ENCODE results near the gene GAN. TPM values are rescaled to one million over a fixed set of nuclear protein-coding genes. Genes with fewer than 3 reads are reported as not detected.

GAN gene
- total and polyA plus RNA-seq, 2 donors (not counting 1 experiment from before 2014, with no cell fraction given), result 0.79 to 6.9 TPM

- Histone ChIP-seq H3K9ac (ENCODE audit: low read length) (no peak overlapping the region), H3K4me3 (ENCODE audit: control extremely low read depth in 1 of 5, extremely low read depth in 1 of 5, insufficient read depth in 1 of 5, low read depth in 2 of 5, low read length in 4 of 5) (no peak overlapping the region), H3K27ac (ENCODE audit: low read length in 2 of 2) (no peak overlapping the region), H3K27me3 (replicated peaks in 1 of 4; ENCODE audit: control extremely low read depth in 1 of 4, control insufficient read depth in 3 of 4, insufficient read depth in 4 of 4, low read length in 3 of 4) (no peaks in the 10 kb centered on the region), H3K9me3 (ENCODE audit: control extremely low read depth in 1 of 3, control insufficient read depth in 2 of 3, insufficient read depth in 1 of 3, low read length in 2 of 3) (no peaks in the 10 kb centered on the region), H4K20me1 (ENCODE audit: control insufficient read depth, insufficient read depth, low read length, poor library complexity, severe bottlenecking) (no peaks in the 10 kb centered on the region), H3K79me2 (ENCODE audit: control insufficient read depth, insufficient read depth, low read length) (no peaks in the 10 kb centered on the region), H3K4me1 (ENCODE audit: control insufficient read depth in 2 of 2, insufficient read depth in 2 of 2, low read length in 2 of 2) (no peaks in the 10 kb centered on the region), H2AFZ (ENCODE audit: insufficient read depth, low read depth, low read length, poor library complexity, severe bottlenecking) (no peak overlapping the region), H3K4me2 (replicated peaks; ENCODE audit: low read depth, low read length, poor library complexity, severe bottlenecking) (no peak overlapping the region), H3K36me3 (replicated peaks in 1 of 2; ENCODE audit: control extremely low read depth in 1 of 2, control insufficient read depth in 1 of 2, extremely low read depth in 1 of 2, insufficient read depth in 2 of 2, low read length in 1 of 2) (no peaks in the 10 kb centered on the region)
- H3K4me3 Mint-ChIP-seq, result no peak overlapping the region
- no peak for ATAC-seq (ENCODE audit: low read depth)
- ChIA-PET CTCF (interaction anchor here (1.0 to 1.6 kb wide), 3 partner anchors 10 to 316 kb away, joined by 3 to 5 read pairs (median 3); no protein-coding TSS in a partner anchor), POLR2A (no interaction called here)
- 79% methylated on average over 13 of the region's 13 CpGs for WGBS (ENCODE audit: insufficient coverage)
- intact Hi-C loops (cut with micrococcal nuclease), result no loop called here
- DNase-seq, result no peak
- no peak overlapping the region for H3K27ac Mint-ChIP-seq
- H3K9me3 Mint-ChIP-seq (ENCODE audit: insufficient read depth), result no peaks in the 10 kb centered on the region
- H3K27me3 Mint-ChIP-seq, result peaks cover 8% of the 10 kb centered on the region
- TF ChIP-seq EZH2 (IDR thresholded peaks at IDR 0.05; ENCODE audit: borderline replicate concordance, insufficient read depth, low read depth, low read length, poor library complexity, severe bottlenecking), result no peak
- no peak for TF ChIP-seq CTCF (IDR thresholded peaks at IDR 0.05)
- H3K4me1 Mint-ChIP-seq, result no peaks in the 10 kb centered on the region
Observed at GRCh38 chr16:81409016-81409556, 94.3 kb downstream of the GAN start.

GRCh38 chr16:81410643-81411293 lies 96.0 kb downstream of the GAN start:
- H3K4me3 Mint-ChIP-seq, result no peak overlapping the region
- CTCF ChIA-PET, result interaction anchor here (0.7 kb wide), 2 partner anchors 327 to 345 kb away, joined by 3 to 4 read pairs; no protein-coding TSS in a partner anchor

More at GRCh38 chr16:81410643-81411293, 96.0 kb downstream of the GAN start:
- WGBS (ENCODE audit: insufficient coverage), result 84% methylated on average over 6 of the region's 10 CpGs
- H3K36me3 ChIP-seq (replicated peaks in 1 of 2; ENCODE audit: control extremely low read depth in 1 of 2, control insufficient read depth in 1 of 2, extremely low read depth in 1 of 2, insufficient read depth in 2 of 2, low read length in 1 of 2), result no peaks in the 10 kb centered on the region
- no peak overlapping the region for H3K4me2 ChIP-seq (replicated peaks; ENCODE audit: low read depth, low read length, poor library complexity, severe bottlenecking)
- H3K4me1 Mint-ChIP-seq, result no peaks in the 10 kb centered on the region
- no peaks in the 10 kb centered on the region for H3K9me3 Mint-ChIP-seq (ENCODE audit: insufficient read depth)
- POLR2A ChIA-PET, result no interaction called here
- H3K9me3 ChIP-seq (ENCODE audit: control extremely low read depth in 1 of 3, control insufficient read depth in 2 of 3, insufficient read depth in 1 of 3, low read length in 2 of 3), result no peaks in the 10 kb centered on the region
- H3K27me3 ChIP-seq (replicated peaks in 1 of 4; ENCODE audit: control extremely low read depth in 1 of 4, control insufficient read depth in 3 of 4, insufficient read depth in 4 of 4, low read length in 3 of 4), result no peaks in the 10 kb centered on the region
- H3K27ac Mint-ChIP-seq, result no peak overlapping the region
- peaks cover 8% of the 10 kb centered on the region for H3K27me3 Mint-ChIP-seq
- no peaks in the 10 kb centered on the region for H3K79me2 ChIP-seq (ENCODE audit: control insufficient read depth, insufficient read depth, low read length)
- H3K4me3 ChIP-seq (ENCODE audit: control extremely low read depth in 1 of 5, extremely low read depth in 1 of 5, insufficient read depth in 1 of 5, low read depth in 2 of 5, low read length in 4 of 5), result no peak overlapping the region
- no peaks in the 10 kb centered on the region for H4K20me1 ChIP-seq (ENCODE audit: control insufficient read depth, insufficient read depth, low read length, poor library complexity, severe bottlenecking)
- no peak overlapping the region for H2AFZ ChIP-seq (ENCODE audit: insufficient read depth, low read depth, low read length, poor library complexity, severe bottlenecking)
- H3K27ac ChIP-seq (ENCODE audit: low read length in 2 of 2), result no peak overlapping the region
- ATAC-seq (ENCODE audit: low read depth) (no peak), DNase-seq (no peak)
- H3K9ac ChIP-seq (ENCODE audit: low read length), result no peak overlapping the region
- intact Hi-C loops (cut with micrococcal nuclease), result no loop called here
- TF ChIP-seq CTCF (IDR thresholded peaks at IDR 0.05), result no peak
- TF ChIP-seq EZH2 (IDR thresholded peaks at IDR 0.05; ENCODE audit: borderline replicate concordance, insufficient read depth, low read depth, low read length, poor library complexity, severe bottlenecking), result no peak
- H3K4me1 ChIP-seq (ENCODE audit: control insufficient read depth in 2 of 2, insufficient read depth in 2 of 2, low read length in 2 of 2), result no peaks in the 10 kb centered on the region
